COR-L47 (cell line): ENCODE measurements around the gene CPB1.

Experiments used
- DNase-seq: peaks from one replicate; lab custom pipeline; 2025; lab: John Stamatoyannopoulos, UW

Gene CPB1

DNA sequence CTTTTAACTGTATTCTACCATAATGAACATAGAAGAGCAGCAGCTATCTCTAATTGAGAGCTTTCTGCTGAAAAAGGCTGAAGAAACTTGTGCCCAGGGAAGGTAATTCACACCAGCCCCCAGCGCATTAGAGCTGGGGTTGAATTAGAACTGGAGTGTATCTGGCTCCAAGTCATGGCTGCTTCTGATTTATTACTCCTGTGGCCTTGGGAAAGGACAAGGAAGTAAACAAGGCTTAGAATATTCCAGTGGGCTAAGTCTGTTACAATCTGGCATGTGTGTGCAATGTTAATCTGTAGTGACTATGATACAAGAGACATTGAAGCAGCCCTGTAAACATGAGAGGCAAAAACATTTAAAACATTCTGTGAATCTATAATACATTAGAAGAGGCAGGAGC is 55.6 kb downstream of the CPB1 start:
- no peak for DNase-seq

DNA sequence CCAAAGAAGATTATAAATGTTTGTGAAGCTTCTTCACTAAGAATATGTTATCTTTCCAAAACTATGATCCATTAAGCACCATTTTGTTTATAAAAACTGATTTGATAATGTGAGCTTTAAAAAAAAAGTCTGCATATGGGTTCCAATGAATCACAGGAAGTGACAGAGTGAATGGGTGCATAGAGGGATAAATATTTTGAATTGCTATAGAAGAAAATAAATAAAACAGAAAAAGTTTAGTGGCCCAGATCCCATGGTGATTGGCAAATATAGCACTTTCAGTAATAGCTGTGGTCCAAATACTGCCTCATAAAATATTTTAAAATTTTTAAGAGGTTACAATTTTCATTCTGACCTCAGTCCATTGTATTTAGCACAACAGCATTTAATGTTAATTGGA is 56.6 kb downstream of the CPB1 start:
- no peak for DNase-seq

DNA sequence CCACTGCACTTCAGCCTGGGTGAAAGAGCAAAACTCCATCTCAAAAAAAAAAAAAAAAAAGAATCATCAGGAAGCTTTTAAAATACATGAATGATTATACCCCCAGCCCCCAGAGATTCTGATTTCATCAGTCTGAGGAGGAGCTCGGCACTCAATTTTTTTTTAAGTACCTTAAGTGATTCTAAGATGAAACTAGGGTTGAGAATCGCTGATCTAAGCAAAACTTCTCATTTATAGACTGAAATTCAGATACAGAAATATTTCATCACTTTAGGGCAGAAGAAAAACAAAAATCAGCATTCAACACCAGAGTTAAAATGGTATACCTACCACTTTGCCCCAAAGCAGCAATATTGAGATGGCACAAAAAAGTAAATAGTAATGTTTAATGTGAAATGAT is 62.2 kb downstream of the CPB1 start:
- DNase-seq: no peak

DNA sequence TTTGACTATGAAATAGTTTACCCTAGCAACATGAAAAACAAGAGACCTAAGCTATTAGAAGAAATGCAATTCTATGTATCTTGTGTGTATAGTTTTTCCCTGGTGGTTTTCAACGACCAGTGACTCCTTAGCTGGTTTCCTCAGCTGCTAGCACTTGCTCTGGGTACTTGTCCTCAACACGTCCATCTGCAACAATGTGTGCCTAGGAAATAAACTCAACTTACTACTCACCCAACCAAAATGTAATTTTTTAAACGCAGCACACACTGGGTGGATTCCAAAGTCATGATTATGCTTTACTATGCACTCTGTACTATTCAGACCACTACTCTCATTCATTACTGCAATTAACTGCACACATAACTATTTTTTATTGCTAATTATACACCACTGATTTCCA is 68.5 kb downstream of the CPB1 start:
- no peak for DNase-seq

DNA sequence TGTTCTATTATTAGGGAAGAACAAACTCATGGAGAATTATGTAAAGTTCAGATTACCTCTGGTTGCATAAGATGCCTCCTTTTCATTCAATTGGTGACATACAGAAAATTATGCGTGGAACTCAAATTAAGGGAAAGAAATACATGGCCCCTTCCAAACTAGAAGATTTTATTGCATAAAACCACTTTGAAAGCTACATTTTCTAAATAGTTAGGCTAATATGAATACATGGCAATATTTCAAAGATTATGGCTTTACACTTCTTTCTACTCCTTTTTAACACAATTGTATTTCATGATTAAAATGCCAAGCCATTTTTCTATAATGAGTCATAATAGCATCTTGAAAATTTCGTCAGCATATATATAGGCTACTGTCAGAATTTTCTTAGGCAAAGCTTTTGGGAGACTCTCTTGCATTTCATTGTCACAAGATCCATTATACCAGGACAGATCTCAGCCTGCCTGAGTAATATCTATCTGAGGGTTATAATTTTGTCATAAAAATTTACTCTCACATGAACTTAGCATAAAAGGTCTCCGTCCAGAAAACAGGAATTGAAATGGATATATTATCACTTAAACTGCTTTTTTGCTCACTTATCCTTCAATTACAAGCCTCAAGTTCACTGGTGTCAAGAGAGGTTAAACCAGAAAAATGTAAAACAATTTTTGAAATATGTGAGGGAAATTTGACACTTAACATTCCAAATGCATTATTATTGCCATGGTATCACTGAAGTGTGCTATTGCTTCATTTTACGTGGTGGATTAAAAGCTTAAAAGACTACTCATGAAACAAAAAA is 74.6 kb downstream of the CPB1 start:
- DNase-seq: no peak

DNA sequence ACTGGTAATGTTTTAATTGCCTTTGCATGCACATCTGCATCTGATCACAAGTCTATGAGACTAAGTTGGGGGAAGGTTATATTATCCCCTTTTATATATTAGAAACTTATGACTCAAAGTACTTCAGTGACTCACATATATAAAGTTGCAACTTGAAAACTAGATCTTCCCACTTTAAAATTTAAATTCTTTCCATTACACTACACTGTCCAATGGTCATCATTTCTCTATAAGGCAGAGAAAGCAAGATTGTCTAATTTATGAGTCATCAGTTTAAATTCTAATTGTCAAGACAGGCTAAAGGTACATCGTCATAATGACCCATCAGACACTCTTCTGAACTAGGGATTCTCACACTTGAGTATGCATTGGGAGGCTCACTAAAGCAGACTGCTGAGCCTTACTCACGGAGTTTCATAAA is 75.4 kb downstream of the CPB1 start:
- no peak for DNase-seq

DNA sequence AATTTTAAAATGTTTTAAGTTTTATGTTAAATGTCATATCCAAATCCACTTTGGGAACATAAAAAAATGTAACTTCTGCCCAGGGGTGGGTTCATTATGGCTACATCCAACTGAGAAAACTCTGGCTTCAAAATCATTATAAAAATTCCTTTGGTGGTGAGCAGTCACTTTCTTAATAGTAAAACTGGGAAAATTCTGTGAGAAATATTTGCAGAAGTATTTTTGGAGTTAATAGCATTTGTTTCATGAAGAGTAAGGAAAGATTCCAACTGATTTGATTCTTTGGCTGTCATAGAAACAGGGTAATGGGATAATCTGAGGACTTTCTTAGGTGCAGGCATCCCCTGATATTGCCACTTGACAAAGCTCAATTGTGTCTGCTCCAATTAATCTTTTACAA is 76.3 kb downstream of the CPB1 start:
- no peak for DNase-seq

DNA sequence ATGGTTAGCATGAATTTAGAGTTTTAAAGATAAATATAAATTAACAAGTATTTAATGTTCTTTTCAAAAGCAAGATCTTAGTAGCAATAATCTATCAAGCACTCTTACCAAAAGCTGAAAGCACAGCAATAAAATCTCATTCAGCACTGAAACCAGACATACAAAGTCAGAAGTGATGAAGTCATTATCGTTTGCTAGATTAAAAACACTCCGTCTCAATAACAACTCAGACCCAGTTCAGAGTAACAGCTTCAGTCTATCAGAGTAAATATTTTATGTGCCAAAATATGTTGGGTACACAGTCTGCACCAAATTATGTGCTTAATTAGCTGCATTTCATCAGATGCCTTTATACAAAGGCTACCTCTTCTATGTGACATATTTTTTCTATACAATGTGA is 79.1 kb downstream of the CPB1 start:
- DNase-seq: no peak
